ENCODE results near the gene GNPTG. TPM values are rescaled to one million over a fixed set of nuclear protein-coding genes. Genes with fewer than 3 reads are reported as not detected.

GNPTG gene
- total RNA-seq, 1 donor from 2014 or later = 104 TPM

GRCh38 chr16:1312903-1313302 is 38.8 kb upstream of the GNPTG start:
- no peak for TF ChIP-seq CTCF (IDR thresholded peaks at IDR 0.05; ENCODE audit: insufficient read depth, low read length, poor library complexity, severe bottlenecking)
- DNase-seq (ENCODE audit: low read depth) = no peak
- Histone ChIP-seq H3K36me3 (ENCODE audit: control insufficient read depth, insufficient read depth, low read length) (peaks cover 4% of the 10 kb centered on the region), H3K27me3 (ENCODE audit: control insufficient read depth, insufficient read depth, low read length) (no peaks in the 10 kb centered on the region), H3K4me3 (ENCODE audit: low read depth, low read length) (no peak overlapping the region)

- no peaks in the 10 kb centered on the region for H3K27me3 ChIP-seq (ENCODE audit: control insufficient read depth, insufficient read depth, low read length)
- H3K36me3 ChIP-seq (ENCODE audit: control insufficient read depth, insufficient read depth, low read length) = peaks cover 4% of the 10 kb centered on the region
- TF ChIP-seq CTCF (IDR thresholded peaks at IDR 0.05; ENCODE audit: insufficient read depth, low read length, poor library complexity, severe bottlenecking) = no peak
- no peak overlapping the region for H3K4me3 ChIP-seq (ENCODE audit: low read depth, low read length)
- DNase-seq (ENCODE audit: low read depth) = no peak
These were observed 37.9 kb upstream of the GNPTG start for GRCh38 chr16:1313721-1314369.

GRCh38 chr16:1314399-1315068 is 37.2 kb upstream of the GNPTG start:
- Histone ChIP-seq H3K4me3 (ENCODE audit: low read depth, low read length) (no peak overlapping the region), H3K36me3 (ENCODE audit: control insufficient read depth, insufficient read depth, low read length) (peaks cover 5% of the 10 kb centered on the region)
- DNase-seq (ENCODE audit: low read depth) = no peak

GRCh38 chr16:1315081-1316032 is 36.4 kb upstream of the GNPTG start:
- DNase-seq (ENCODE audit: low read depth) = no peak
- peaks cover 5% of the 10 kb centered on the region for H3K36me3 ChIP-seq (ENCODE audit: control insufficient read depth, insufficient read depth, low read length)
- no peaks in the 10 kb centered on the region for H3K27me3 ChIP-seq (ENCODE audit: control insufficient read depth, insufficient read depth, low read length)
- H3K4me3 ChIP-seq (ENCODE audit: low read depth, low read length) = no peak overlapping the region
- TF ChIP-seq CTCF (IDR thresholded peaks at IDR 0.05; ENCODE audit: insufficient read depth, low read length, poor library complexity, severe bottlenecking) = no peak

More at GRCh38 chr16:1314399-1315068, 37.2 kb upstream of the GNPTG start:
- no peaks in the 10 kb centered on the region for H3K27me3 ChIP-seq (ENCODE audit: control insufficient read depth, insufficient read depth, low read length)
- no peak for TF ChIP-seq CTCF (IDR thresholded peaks at IDR 0.05; ENCODE audit: insufficient read depth, low read length, poor library complexity, severe bottlenecking)

GRCh38 chr16:1316033-1316405 is 35.7 kb upstream of the GNPTG start:
- no peak for TF ChIP-seq CTCF (IDR thresholded peaks at IDR 0.05; ENCODE audit: insufficient read depth, low read length, poor library complexity, severe bottlenecking)
- no peak for DNase-seq (ENCODE audit: low read depth)
- Histone ChIP-seq H3K36me3 (ENCODE audit: control insufficient read depth, insufficient read depth, low read length) (peaks cover 6% of the 10 kb centered on the region), H3K4me3 (ENCODE audit: low read depth, low read length) (no peak overlapping the region), H3K27me3 (ENCODE audit: control insufficient read depth, insufficient read depth, low read length) (no peaks in the 10 kb centered on the region)
